ENCODE measurements around the gene MFSD11. TPM values are rescaled to one million over a fixed set of nuclear protein-coding genes. Genes with fewer than 3 reads are reported as not detected.

MFSD11 gene
- 33.5 and 34.0 TPM in 2 replicates for total RNA-seq

DNA sequence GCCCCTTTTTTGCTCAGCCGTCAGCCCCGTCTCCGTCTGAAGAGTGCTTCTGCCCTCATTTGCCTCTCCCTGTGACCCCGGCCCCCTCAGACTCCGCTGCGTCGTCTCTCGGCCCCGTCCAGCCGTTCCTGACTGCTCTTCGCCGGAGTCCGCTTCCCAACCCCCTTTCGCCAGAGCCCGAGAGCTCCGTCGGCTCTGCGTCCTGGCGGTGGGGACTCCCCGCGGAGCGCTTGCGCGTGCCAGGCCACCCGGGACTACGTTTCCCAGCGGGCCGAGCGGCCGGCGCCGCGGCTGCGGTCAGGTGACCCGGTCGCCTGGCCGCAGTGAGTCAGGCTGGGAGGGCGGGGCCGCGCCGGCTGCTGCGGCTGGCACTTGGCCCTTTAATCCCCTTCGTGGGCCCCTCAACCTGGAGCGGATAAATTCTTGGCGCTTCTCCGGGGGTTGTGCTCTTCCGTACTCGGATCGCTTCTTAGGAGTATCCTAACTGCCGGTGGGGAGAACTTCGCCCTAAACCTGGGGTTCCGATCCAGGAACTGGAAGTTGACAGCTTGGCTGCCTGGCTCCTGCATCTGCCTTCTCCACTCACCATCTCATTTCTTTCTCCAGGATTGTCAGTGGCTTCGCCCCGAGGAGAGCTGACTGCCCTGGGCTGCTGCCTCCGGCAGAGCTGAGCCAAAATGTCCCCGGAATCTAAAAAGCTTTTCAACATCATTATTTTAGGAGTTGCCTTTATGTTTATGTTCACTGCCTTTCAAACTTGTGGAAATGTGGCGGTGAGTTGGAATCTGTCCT is at the start of gene MFSD11:
TSS of gene MFSD11 (plus strand) at position 444 of the 792 bp plus-strand sequence. CDS start at position 678, 234 bp downstream.

DNA sequence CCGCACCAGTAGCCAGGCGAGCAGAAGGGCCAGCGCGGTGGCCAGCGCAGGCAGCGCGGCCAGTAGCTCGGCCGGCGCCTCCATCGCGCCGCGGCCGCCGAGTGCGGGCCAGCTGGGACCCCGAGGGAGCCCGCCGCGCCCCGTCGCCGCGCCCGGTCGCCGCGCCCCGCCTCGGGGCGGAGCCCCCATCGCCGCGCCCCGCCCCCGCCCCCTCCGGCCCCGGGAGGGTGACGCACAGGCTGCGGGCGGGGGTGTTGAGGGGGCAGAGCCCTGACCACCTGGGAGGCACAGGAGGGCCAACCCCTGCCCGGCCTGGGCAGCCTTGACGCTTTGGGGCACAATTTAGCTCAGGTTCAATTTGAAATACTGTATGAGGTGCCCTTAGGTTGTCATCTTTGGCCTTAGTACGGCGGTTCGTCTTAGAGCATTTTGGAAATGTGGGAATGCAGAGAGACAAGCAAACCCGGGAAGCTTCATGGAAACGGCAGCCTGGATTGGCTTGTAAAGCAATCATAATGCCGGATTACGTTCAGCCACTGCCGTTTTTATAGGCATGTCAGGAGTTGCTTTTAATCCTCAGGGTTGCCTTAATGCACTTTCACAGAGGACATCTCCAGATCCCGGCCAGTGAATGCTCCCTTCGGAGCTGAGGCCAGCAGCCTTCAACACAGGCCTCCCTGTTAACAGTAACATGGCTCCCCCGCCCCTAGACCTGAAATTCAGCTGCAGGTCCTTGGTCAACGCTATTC is 26.9 kb upstream of the MFSD11 start, which contains the start of gene MXRA7:
TSS of gene MXRA7 (minus strand) at position 103 of the 749 bp plus-strand sequence. CDS start at position 84, 19 bp downstream.

DNA sequence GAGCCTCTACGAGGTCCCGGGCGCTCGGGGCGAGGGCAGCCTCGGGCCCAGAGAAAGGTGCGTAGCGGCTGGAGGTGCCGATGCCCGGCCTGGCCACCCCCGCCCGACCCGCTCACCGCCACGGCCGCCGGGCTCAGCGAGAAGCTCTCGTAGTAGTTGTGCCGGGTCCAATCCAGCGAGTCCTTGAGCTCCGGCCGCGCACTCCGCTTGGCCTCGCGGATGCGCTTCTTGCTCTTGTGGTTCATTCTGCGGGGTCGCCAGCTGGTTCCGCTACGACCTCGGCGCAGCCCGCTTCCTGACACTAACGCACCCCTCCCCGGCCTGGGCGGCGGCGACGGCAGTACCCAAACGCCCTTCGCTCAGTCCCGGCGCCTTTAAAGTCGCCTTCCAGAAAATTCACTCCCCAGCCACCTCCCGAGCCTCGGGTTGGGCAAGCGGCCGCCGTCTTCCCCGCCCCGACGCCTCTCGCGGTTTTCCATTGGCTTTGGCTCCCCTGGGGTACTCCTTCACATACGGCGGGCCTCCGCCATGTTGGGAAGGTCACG is 11.6 kb upstream of the MFSD11 start, which contains the start of gene JMJD6:
TSS of gene JMJD6 (minus strand) at position 376 of the 545 bp plus-strand sequence. CDS start at position 245, 131 bp downstream.

DNA sequence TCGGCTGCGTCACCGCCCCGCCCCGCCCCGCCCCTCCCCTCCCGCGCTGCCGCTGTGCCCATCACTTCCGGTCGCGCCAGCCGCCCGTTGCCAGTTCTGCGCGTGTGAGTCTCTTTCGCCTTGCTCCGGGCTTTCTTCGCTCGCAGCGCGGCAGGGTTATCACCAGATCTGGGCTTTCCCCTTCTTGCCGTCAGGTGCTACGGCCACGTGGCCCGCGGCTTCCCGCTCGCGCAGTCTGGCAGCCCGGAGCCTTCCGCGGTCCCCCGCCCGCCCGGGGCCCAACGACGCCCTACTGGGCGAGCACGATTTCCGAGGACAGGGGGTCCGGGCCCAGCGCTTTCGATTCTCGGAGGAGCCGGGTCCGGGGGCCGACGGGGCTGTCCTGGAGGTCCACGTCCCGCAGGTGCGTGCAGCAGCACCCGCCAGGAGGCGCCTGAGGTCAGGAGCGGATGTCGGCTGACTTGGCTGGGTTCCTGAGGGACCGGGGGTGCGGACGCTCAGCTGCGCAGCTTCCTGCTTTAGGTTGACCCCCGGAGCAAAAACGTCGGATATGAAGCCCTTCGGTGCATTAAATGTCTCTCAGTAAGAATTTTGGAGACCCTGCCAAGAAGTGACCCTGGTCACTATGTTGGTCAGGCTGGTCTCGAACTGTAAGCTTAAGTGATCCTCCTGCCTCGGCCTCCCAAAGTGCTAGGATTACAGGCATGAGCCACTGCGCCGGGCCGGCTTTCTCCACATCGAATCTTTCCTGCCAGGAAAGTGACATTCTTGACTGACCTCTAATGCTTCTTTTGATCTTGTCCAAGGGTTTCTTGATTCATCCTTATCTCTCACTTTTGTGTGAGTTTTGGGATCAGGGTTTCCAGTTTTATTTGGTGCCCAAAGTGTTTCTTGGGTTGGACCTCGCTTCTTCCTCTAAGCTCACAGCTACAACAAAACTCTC is 10.9 kb upstream of the MFSD11 start, which contains the start of gene METTL23:
TSS of gene METTL23 (plus strand) at position 64 of the 943 bp plus-strand sequence. CDS start 2,872 bp downstream, outside the sequence.

DNA sequence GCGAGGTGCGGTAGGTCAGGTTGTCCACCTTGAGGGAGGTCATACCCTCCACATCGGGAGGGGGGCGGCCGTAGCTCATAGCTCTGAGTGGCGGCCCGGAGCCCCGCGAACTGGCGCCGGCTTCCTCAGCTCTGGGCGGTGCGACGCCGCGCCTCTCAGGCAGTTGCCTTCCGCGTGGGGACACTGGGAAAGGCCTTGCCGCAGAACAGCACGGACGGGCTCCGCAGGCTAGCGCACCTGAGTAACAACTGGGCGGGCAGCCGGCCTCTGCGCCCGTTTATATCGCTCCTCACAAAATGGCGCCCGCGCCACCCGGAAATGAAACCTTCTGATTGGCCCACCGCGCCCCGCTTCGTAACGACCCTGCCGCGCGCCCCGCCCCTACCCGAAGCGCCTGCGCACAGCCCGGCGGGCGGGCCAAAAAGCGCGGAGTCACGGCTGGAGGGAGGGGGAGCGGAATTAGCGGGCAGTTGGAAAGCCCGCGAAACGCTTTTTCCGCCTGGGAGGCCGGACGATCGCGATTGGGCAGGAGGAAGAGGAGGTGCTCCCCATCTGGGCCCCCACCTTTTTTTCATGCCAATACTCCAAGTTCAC is 740 bp upstream of the MFSD11 start, which contains the start of gene SRSF2:
TSS of gene SRSF2 (minus strand) at position 250 of the 594 bp plus-strand sequence. CDS start at position 79, 171 bp downstream.

Small RNAs within 50 kb of the gene (small RNA-seq; reads per million reads assigned to genes)
- gene AC005837.3: not detected
- gene RF02271: not detected
- not detected for gene RNU6-97P
- 0.28 reads per million for gene RNY4P36

Other genes starting within 250 kb of the MFSD11 start
- 23.0 and 26.4 TPM in 2 replicates for gene RHBDF2, start 236.7 kb upstream of the MFSD11 start, total RNA-seq
- 0.29 and 0.66 TPM in 2 replicates for gene CYGB, start 200.4 kb upstream of the MFSD11 start, total RNA-seq
- gene PRCD, start 198.1 kb upstream of the MFSD11 start, total RNA-seq: 0.27 and 0.65 TPM in 2 replicates
- gene ST6GALNAC2, start 152.3 kb upstream of the MFSD11 start, total RNA-seq: 0.22 and 0.27 TPM in 2 replicates
- not detected in 2 replicates for gene ST6GALNAC1, start 94.4 kb upstream of the MFSD11 start, total RNA-seq
- 88.2 and 90.5 TPM in 2 replicates for gene MXRA7, start 27.2 kb upstream of the MFSD11 start, total RNA-seq
- gene JMJD6, start 11.5 kb upstream of the MFSD11 start, total RNA-seq: 21.5 and 21.8 TPM in 2 replicates
- gene METTL23, start 11.3 kb upstream of the MFSD11 start, total RNA-seq: 21.3 and 25.4 TPM in 2 replicates
- gene SRSF2, start 788 bp upstream of the MFSD11 start, total RNA-seq: 302 and 338 TPM in 2 replicates
- gene MGAT5B, start 130.3 kb downstream of the MFSD11 start, total RNA-seq: 1.4 and 1.6 TPM in 2 replicates